ENCODE results near the gene C17orf114.

The C17orf114 gene

DNA sequence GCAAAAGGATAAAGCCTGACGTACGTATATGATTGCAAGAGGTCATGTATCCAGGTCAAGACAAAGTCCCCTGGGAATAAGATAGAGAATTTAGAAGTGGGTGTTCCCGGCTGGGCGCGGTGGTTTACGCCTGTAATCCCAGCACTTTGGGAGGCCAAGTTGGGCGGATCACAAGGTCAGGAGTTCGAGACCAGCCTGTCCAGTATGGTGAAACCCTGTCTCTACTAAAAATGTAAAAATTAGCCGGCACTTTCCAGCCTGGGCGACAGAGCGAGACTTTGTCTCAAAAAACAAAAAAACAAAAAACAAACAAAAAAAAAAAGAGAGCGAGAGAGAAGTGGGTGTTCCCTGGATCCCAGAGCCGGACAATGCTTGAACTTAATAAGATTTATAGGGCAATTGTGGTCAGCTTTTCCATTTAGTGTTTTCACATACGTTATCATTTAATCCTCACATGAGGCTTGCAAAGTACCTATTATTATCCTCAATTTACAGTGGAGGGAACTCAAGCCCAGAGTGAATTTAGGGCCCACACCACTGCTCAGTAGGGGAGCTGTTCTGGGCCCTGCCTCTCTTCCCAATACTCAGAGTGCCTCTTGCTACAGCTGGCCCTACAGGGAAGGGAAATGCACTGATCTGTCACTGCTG, 13.8 kb downstream of the C17orf114 start:
- Histone ChIP-seq H3K9ac (ENCODE audit: low read depth in 1 of 2, low read length in 2 of 2) (peak overlapping the region in 1 of 2 donors; percentile 71), H3K27ac (ENCODE audit: low read depth in 1 of 2, low read length in 2 of 2) (peak overlapping the region; percentile 76 to 94), H3K4me3 (ENCODE audit: low read depth in 1 of 3, low read length in 3 of 3) (peak overlapping the region; percentile 68 to 78 (median 71))

DNA sequence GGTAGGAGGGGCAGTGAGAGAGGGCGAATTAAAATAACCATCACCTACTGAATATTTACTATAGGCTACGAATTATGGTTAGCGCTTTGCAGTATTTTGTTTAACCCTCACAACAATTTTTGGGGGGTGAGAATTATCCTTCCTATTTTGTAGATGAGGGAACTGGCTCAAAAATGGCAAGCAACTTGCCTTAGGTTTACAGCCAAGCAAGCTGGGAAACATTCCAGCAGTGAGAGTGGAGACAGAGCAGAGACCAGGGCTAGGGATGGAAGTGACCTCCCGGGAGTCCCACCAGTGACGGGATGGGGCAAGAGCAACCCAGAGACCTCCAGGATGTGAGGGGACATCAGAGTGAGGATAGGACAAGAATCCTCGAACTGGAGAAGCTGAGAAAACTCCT, 15.6 kb downstream of the C17orf114 start:
- H3K36me3 ChIP-seq (ENCODE audit: control insufficient read depth in 4 of 4, insufficient read depth in 3 of 4, low read depth in 1 of 4, low read length in 3 of 4): peaks cover 0 to 3% (median under 1%) of the 10 kb centered on the region in 4 donors
- 47% methylated on average over 6 of the region's 6 CpGs for WGBS
- H3K4me3 ChIP-seq (ENCODE audit: low read depth in 1 of 3, low read length in 3 of 3): no peak overlapping the region
- TF ChIP-seq, protein P1, sequence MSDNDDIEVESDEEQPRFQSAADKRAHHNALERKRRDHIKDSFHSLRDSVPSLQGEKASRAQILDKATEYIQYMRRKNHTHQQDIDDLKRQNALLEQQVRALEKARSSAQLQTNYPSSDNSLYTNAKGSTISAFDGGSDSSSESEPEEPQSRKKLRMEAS (IDR thresholded peaks at IDR 0.05): no peak
- no peak for TF ChIP-seq HNF4A (conservative IDR thresholded peaks at IDR 0.05)
- TF ChIP-seq, protein P2, sequence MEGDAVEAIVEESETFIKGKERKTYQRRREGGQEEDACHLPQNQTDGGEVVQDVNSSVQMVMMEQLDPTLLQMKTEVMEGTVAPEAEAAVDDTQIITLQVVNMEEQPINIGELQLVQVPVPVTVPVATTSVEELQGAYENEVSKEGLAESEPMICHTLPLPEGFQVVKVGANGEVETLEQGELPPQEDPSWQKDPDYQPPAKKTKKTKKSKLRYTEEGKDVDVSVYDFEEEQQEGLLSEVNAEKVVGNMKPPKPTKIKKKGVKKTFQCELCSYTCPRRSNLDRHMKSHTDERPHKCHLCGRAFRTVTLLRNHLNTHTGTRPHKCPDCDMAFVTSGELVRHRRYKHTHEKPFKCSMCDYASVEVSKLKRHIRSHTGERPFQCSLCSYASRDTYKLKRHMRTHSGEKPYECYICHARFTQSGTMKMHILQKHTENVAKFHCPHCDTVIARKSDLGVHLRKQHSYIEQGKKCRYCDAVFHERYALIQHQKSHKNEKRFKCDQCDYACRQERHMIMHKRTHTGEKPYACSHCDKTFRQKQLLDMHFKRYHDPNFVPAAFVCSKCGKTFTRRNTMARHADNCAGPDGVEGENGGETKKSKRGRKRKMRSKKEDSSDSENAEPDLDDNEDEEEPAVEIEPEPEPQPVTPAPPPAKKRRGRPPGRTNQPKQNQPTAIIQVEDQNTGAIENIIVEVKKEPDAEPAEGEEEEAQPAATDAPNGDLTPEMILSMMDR (IDR thresholded peaks at IDR 0.05; ENCODE audit: low read depth, low read length, missing input control): no peak
- peak in 1 of 2 donors; percentile 2 for TF ChIP-seq RAD21 (IDR thresholded peaks at IDR 0.05)
- no peak for TF ChIP-seq FOXA1 (IDR thresholded peaks at IDR 0.05)
- no peaks in the 10 kb centered on the region for H3K9me3 ChIP-seq (ENCODE audit: control insufficient read depth in 4 of 4, low read length in 3 of 4)
- no peaks in the 10 kb centered on the region for H3K27me3 ChIP-seq (ENCODE audit: control insufficient read depth in 4 of 4, insufficient read depth in 4 of 4, low read length in 3 of 4)
- peak overlapping the region; percentile 49 to 60 for H3K27ac ChIP-seq (ENCODE audit: low read depth in 1 of 2, low read length in 2 of 2)
- H3K4me1 ChIP-seq (ENCODE audit: control insufficient read depth in 4 of 4, insufficient read depth in 4 of 4, low read length in 3 of 4): peaks cover 3 to 37% (median 22%) of the 10 kb centered on the region in 4 donors
- H3K9ac ChIP-seq (ENCODE audit: low read depth in 1 of 2, low read length in 2 of 2): peak overlapping the region in 1 of 2 donors; percentile 27
- no peak for DNase-seq (ENCODE audit: low spot score)

More for the DNA sequence above, 13.8 kb downstream of the C17orf114 start:
- Histone ChIP-seq H3K4me1 (ENCODE audit: control insufficient read depth in 4 of 4, insufficient read depth in 4 of 4, low read length in 3 of 4) (peaks cover 3 to 37% (median 22%) of the 10 kb centered on the region in 4 donors), H3K27me3 (ENCODE audit: control insufficient read depth in 4 of 4, insufficient read depth in 4 of 4, low read length in 3 of 4) (no peaks in the 10 kb centered on the region), H3K9me3 (ENCODE audit: control insufficient read depth in 4 of 4, low read length in 3 of 4) (no peaks in the 10 kb centered on the region), H3K36me3 (ENCODE audit: control insufficient read depth in 4 of 4, insufficient read depth in 3 of 4, low read depth in 1 of 4, low read length in 3 of 4) (no peaks in the 10 kb centered on the region)
- DNase-seq (ENCODE audit: low spot score): no peak
- WGBS: 32% methylated on average over 14 of the region's 14 CpGs
- TF ChIP-seq NR2F2 (IDR thresholded peaks at IDR 0.05) (peak; percentile 12), GABPA (IDR thresholded peaks at IDR 0.05 in 1 of 2, conservative IDR thresholded peaks at IDR 0.05 in 1 of 2) (no peak), TAF1 (conservative IDR thresholded peaks at IDR 0.05) (no peak)

DNA sequence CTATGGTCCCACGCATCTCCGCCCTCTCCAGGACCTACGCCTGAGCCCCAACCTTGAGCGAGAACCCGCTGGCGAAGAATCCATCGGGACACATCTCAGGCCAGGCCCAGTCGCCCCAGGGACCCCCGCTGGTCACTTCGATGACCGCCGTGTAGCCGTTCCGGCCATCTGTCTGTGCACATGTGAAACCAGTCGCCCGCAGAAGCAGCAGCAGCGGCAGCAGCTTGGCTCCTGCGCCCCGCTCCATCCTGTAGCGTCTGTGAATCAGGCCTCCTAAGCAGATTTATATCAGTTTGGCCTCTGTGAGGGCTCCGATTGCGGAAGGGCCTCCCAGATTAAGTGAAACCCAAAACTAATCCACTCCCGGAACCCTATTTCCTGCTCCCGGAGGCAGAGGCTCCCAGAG, 16.0 kb downstream of the C17orf114 start, which contains the start of gene VMO1:
Gene VMO1, minus strand, starts transcription at position 259 of the 406 bp plus-strand sequence. Its CDS starts 12 bp downstream, at position 247.
- no peak within 1 kb of the TSS for H3K4me3 ChIP-seq (ENCODE audit: low read depth in 1 of 3, low read length in 3 of 3)
- H3K9me3 ChIP-seq (ENCODE audit: control insufficient read depth in 4 of 4, low read length in 3 of 4): no peaks in the 10 kb centered on the region
- peaks cover 3 to 37% (median 22%) of the 10 kb centered on the region in 4 donors for H3K4me1 ChIP-seq (ENCODE audit: control insufficient read depth in 4 of 4, insufficient read depth in 4 of 4, low read length in 3 of 4)
- peak within 1 kb of the TSS; percentile 60 to 76 for H3K27ac ChIP-seq (ENCODE audit: low read depth in 1 of 2, low read length in 2 of 2)
- peaks cover 0 to 3% (median under 1%) of the 10 kb centered on the region in 4 donors for H3K36me3 ChIP-seq (ENCODE audit: control insufficient read depth in 4 of 4, insufficient read depth in 3 of 4, low read depth in 1 of 4, low read length in 3 of 4)
- WGBS: 56% methylated on average over 24 of the region's 24 CpGs
- peak within 1 kb of the TSS in 1 of 2 donors; percentile 27 for H3K9ac ChIP-seq (ENCODE audit: low read depth in 1 of 2, low read length in 2 of 2)
- DNase-seq (ENCODE audit: low spot score): no peak
- no peak for TF ChIP-seq YY1 (IDR thresholded peaks at IDR 0.05)
- TF ChIP-seq NR2F2 (IDR thresholded peaks at IDR 0.05): peak; percentile 36
- TF ChIP-seq, protein P3, sequence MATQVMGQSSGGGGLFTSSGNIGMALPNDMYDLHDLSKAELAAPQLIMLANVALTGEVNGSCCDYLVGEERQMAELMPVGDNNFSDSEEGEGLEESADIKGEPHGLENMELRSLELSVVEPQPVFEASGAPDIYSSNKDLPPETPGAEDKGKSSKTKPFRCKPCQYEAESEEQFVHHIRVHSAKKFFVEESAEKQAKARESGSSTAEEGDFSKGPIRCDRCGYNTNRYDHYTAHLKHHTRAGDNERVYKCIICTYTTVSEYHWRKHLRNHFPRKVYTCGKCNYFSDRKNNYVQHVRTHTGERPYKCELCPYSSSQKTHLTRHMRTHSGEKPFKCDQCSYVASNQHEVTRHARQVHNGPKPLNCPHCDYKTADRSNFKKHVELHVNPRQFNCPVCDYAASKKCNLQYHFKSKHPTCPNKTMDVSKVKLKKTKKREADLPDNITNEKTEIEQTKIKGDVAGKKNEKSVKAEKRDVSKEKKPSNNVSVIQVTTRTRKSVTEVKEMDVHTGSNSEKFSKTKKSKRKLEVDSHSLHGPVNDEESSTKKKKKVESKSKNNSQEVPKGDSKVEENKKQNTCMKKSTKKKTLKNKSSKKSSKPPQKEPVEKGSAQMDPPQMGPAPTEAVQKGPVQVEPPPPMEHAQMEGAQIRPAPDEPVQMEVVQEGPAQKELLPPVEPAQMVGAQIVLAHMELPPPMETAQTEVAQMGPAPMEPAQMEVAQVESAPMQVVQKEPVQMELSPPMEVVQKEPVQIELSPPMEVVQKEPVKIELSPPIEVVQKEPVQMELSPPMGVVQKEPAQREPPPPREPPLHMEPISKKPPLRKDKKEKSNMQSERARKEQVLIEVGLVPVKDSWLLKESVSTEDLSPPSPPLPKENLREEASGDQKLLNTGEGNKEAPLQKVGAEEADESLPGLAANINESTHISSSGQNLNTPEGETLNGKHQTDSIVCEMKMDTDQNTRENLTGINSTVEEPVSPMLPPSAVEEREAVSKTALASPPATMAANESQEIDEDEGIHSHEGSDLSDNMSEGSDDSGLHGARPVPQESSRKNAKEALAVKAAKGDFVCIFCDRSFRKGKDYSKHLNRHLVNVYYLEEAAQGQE (IDR thresholded peaks at IDR 0.05): no peak
- no peak for TF ChIP-seq EGR1 (IDR thresholded peaks at IDR 0.05; ENCODE audit: low read depth in 2 of 2)
- TF ChIP-seq, protein P2 (IDR thresholded peaks at IDR 0.05; ENCODE audit: low read depth, low read length, missing input control): no peak
- TF ChIP-seq, protein P4, sequence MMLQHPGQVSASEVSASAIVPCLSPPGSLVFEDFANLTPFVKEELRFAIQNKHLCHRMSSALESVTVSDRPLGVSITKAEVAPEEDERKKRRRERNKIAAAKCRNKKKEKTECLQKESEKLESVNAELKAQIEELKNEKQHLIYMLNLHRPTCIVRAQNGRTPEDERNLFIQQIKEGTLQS (IDR thresholded peaks at IDR 0.05): no peak
- TF ChIP-seq RXRA (IDR thresholded peaks at IDR 0.05): no peak
- peak in 1 of 2 donors; percentile 11 for TF ChIP-seq RAD21 (IDR thresholded peaks at IDR 0.05)
- H3K27me3 ChIP-seq (ENCODE audit: control insufficient read depth in 4 of 4, insufficient read depth in 4 of 4, low read length in 3 of 4): no peaks in the 10 kb centered on the region
